ENCODE measurements around the gene AADACL3.

AADACL3 gene

GRCh38 chr1:12763479-12763878 lies 47.6 kb downstream of the AADACL3 start:
- in situ Hi-C loops (cut with HindIII; ENCODE audit: low sequenced_read_pairs), result no loop called here

- in situ Hi-C loops (cut with HindIII; ENCODE audit: low sequenced_read_pairs), result no loop called here
These were observed 48.1 kb downstream of the AADACL3 start for GRCh38 chr1:12764016-12764415.

- in situ Hi-C loops (cut with HindIII; ENCODE audit: low sequenced_read_pairs), result no loop called here
These were observed 53.1 kb downstream of the AADACL3 start for GRCh38 chr1:12769031-12769430.

- in situ Hi-C loops (cut with HindIII; ENCODE audit: low sequenced_read_pairs), result no loop called here
These were observed 54.1 kb downstream of the AADACL3 start for GRCh38 chr1:12769976-12770505.

- in situ Hi-C loops (cut with HindIII; ENCODE audit: low sequenced_read_pairs), result no loop called here
These were observed 54.7 kb downstream of the AADACL3 start for GRCh38 chr1:12770620-12771019.

- in situ Hi-C loops (cut with HindIII; ENCODE audit: low sequenced_read_pairs), result no loop called here
These were observed 55.3 kb downstream of the AADACL3 start for GRCh38 chr1:12771186-12771585.

GRCh38 chr1:12772520-12772919 lies 56.6 kb downstream of the AADACL3 start:
- in situ Hi-C loops (cut with HindIII; ENCODE audit: low sequenced_read_pairs), result no loop called here

GRCh38 chr1:12773438-12773837 lies 57.5 kb downstream of the AADACL3 start, which contains the start of gene PRAMEF12:
TSS of gene PRAMEF12 (plus strand) at chr1:12773738. CDS start at chr1:12774868, 1,130 bp downstream.
- in situ Hi-C loops (cut with HindIII; ENCODE audit: low sequenced_read_pairs), result no loop called here

GRCh38 chr1:12774801-12775345 lies 59.0 kb downstream of the AADACL3 start:
- in situ Hi-C loops (cut with HindIII; ENCODE audit: low sequenced_read_pairs), result no loop called here

- in situ Hi-C loops (cut with HindIII; ENCODE audit: low sequenced_read_pairs), result no loop called here
These were observed 59.5 kb downstream of the AADACL3 start for GRCh38 chr1:12775443-12775842.

GRCh38 chr1:12776801-12777557 lies 61.1 kb downstream of the AADACL3 start:
- in situ Hi-C loops (cut with HindIII; ENCODE audit: low sequenced_read_pairs), result no loop called here

Data from endothelial cell of hepatic sinusoid (primary cell).